ENCODE data around the gene ARSA. TPM values are rescaled to one million over a fixed set of nuclear protein-coding genes. Genes with fewer than 3 reads are reported as not detected.
"Not testable (repeated sequence)": the region's sequence is repeated elsewhere in the genome, so short reads cannot be mapped to it uniquely, and the experiment has no call there.

The ARSA gene
- total RNA-seq, 4 donors from 2014 or later: 8.8 to 17.8 (median 10.2) TPM

DNA sequence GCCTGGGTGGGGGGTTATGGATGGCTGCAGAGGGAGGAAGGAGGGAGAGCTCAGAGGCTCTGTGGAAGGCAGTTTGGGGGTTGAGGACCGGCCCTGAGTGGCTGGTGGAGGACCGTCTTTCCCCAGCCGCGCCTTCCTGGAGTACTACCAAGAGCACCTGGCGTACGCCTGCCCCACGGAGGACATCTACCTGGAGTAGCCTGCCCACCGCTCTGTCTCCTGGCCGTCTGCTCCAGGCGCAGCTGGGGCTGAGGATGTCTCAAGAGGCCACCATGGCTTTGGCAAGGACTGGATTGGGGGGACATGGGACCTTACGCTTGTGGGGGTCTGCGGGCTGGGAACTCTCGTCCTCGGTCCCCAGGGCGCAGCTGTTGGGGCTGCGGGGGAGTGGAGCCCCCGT, 17.4 kb downstream of the ARSA start:
- Histone ChIP-seq H3K27me3 (peaks cover 0 to 8% (median 3%) of the 10 kb centered on the region in 3 donors), H3K36me3 (no peaks in the 10 kb centered on the region), H3K27ac (no peak overlapping the region), H3K9me3 (no peaks in the 10 kb centered on the region), H3K4me1 (no peaks in the 10 kb centered on the region), H3K4me3 (no peak overlapping the region)
- intact Hi-C loops (cut with DNase I; ENCODE audit: low total_unique reads): no loop called here
- in situ Hi-C loops (cut with MboI; ENCODE audit: low sequenced_read_pairs in 4 of 4): no loop called here
- TF ChIP-seq, protein P1, sequence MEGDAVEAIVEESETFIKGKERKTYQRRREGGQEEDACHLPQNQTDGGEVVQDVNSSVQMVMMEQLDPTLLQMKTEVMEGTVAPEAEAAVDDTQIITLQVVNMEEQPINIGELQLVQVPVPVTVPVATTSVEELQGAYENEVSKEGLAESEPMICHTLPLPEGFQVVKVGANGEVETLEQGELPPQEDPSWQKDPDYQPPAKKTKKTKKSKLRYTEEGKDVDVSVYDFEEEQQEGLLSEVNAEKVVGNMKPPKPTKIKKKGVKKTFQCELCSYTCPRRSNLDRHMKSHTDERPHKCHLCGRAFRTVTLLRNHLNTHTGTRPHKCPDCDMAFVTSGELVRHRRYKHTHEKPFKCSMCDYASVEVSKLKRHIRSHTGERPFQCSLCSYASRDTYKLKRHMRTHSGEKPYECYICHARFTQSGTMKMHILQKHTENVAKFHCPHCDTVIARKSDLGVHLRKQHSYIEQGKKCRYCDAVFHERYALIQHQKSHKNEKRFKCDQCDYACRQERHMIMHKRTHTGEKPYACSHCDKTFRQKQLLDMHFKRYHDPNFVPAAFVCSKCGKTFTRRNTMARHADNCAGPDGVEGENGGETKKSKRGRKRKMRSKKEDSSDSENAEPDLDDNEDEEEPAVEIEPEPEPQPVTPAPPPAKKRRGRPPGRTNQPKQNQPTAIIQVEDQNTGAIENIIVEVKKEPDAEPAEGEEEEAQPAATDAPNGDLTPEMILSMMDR (IDR thresholded peaks at IDR 0.05 in 4 of 5, conservative IDR thresholded peaks at IDR 0.05 in 1 of 5): no peak
- TF ChIP-seq POLR2A (IDR thresholded peaks at IDR 0.05): no peak
- no peak for DNase-seq
- ATAC-seq: no peak

DNA sequence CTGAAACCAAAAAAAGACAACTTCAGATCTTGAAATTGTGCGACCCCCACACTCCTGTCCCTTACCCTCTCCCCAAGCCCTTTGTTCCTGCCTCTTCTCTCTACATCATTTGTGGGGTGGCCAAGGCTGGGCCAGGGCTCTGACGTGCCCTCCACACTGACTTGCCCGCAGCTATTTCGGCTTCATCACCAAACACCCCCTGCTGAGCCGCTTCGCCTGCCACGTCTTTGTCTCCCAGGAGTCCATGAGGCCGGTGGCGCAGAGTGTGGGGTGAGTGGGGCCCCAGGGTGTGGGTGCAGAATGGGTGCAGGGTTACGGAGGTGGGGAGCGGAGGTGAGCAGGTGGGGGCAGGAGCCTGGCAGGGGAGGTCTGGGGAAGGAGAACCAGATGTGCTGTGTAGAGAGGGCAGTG, 17.9 kb downstream of the ARSA start:
- peaks cover 0 to 14% (median 3%) of the 10 kb centered on the region in 3 donors for H3K27me3 ChIP-seq
- H3K4me1 ChIP-seq: no peaks in the 10 kb centered on the region
- no peaks in the 10 kb centered on the region for H3K9me3 ChIP-seq
- ATAC-seq: no peak
- TF ChIP-seq, protein P1 (IDR thresholded peaks at IDR 0.05 in 4 of 5, conservative IDR thresholded peaks at IDR 0.05 in 1 of 5): no peak
- TF ChIP-seq POLR2A (IDR thresholded peaks at IDR 0.05): no peak
- no peak for DNase-seq
- no peaks in the 10 kb centered on the region for H3K36me3 ChIP-seq
- in situ Hi-C loops (cut with MboI; ENCODE audit: low sequenced_read_pairs in 4 of 4): no loop called here
- no peak overlapping the region for H3K27ac ChIP-seq
- no peak overlapping the region for H3K4me3 ChIP-seq
- intact Hi-C loops (cut with DNase I; ENCODE audit: low total_unique reads): no loop called here

DNA sequence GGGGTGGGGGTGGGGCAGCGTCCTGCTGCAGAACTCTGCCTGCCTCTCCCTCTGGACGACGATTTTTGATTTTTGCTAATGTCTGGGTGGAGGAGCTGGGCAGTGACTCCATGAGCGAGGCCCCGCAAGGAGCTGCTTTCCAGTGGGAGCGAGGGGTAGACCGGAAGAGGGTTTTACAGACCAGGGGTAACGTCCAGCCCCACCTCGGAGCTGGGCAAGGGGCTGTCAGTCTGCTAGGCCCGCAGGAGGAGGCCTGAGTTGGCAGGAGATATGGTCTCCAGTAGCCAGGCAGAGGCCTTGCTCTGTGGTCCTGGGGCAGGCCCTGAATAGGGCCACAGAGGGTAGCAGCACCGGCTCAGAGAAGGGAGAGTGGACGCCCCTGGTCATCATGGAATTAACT, 18.4 kb downstream of the ARSA start:
- H3K9me3 ChIP-seq: no peaks in the 10 kb centered on the region
- H3K4me3 ChIP-seq: no peak overlapping the region
- intact Hi-C loops (cut with DNase I; ENCODE audit: low total_unique reads) (no loop called here), in situ Hi-C loops (cut with MboI; ENCODE audit: low sequenced_read_pairs in 4 of 4) (no loop called here)
- no peaks in the 10 kb centered on the region for H3K4me1 ChIP-seq
- peaks cover 0 to 18% (median 3%) of the 10 kb centered on the region in 3 donors for H3K27me3 ChIP-seq
- DNase-seq (no peak), ATAC-seq (no peak)
- H3K27ac ChIP-seq: no peak overlapping the region
- TF ChIP-seq, protein P1 (IDR thresholded peaks at IDR 0.05 in 4 of 5, conservative IDR thresholded peaks at IDR 0.05 in 1 of 5): no peak
- TF ChIP-seq POLR2A (IDR thresholded peaks at IDR 0.05): no peak
- H3K36me3 ChIP-seq: no peaks in the 10 kb centered on the region

DNA sequence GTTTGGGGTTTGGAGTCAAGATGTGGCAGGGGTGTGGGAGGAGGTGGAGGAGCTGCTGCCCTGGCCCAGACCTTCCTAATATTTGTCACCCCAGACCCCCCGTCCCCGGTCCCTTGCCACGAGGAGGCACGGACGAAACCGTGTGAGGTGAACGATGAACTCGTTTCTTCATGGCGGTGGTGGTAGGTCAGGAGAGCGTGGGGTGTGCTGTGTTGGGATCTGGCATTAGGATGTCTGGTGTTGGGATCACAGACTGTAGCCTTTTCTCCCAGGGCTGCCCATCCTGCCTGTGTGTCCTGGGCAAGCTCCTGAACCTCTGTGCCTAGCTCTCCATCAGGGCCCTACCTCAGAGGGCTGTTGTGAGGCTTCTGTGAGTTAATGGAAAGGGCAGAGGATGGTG, 19.0 kb downstream of the ARSA start:
- H3K4me1 ChIP-seq: no peaks in the 10 kb centered on the region
- DNase-seq (no peak), ATAC-seq (no peak)
- no peaks in the 10 kb centered on the region for H3K36me3 ChIP-seq
- in situ Hi-C loops (cut with MboI; ENCODE audit: low sequenced_read_pairs in 4 of 4): no loop called here
- intact Hi-C loops (cut with DNase I; ENCODE audit: low total_unique reads): no loop called here
- no peak overlapping the region for H3K27ac ChIP-seq
- H3K27me3 ChIP-seq: peaks cover 1 to 21% (median 3%) of the 10 kb centered on the region in 3 donors
- no peak overlapping the region for H3K4me3 ChIP-seq
- no peaks in the 10 kb centered on the region for H3K9me3 ChIP-seq
- no peak for TF ChIP-seq POLR2A (IDR thresholded peaks at IDR 0.05)
- TF ChIP-seq, protein P1 (IDR thresholded peaks at IDR 0.05 in 4 of 5, conservative IDR thresholded peaks at IDR 0.05 in 1 of 5): no peak

DNA sequence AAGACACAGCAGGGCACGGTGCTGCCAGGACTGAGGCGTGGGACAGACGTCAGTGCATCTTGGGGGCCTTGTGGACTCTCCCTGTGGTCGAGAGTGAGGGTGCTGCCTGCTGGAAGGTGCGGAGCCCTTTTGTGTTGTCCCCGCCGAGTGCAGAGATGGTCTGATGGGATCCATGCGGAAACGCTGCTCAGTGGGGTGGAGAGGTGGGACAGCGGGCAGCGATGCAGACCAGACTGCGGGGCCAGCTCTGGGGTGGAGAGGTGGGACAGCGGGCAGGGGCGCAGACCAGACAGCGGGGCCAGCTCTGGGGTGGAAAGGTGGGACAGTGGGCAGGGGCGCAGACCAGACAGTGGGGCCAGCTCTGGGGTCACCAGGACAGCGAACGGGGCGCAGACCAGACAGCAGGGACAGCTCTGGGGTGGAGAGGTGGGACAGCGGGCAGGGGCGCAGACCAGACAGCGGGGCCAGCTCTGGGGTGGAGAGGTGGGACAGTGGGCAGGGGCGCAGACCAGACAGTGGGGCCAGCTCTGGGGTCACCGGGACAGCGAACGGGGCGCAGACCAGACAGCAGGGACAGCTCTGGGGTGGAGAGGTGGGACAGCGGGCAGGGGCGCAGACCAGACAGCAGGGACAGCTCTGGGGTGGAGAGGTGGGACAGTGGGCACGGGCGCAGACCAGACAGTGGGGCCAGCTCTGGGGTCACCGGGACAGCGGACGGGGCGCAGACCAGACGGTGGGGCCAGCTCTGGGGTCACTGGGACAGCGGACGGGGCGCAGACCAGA, 19.7 kb downstream of the ARSA start:
- H3K4me3 ChIP-seq; H3K27ac ChIP-seq; DNase-seq; intact Hi-C loops (cut with DNase I; ENCODE audit: low total_unique reads); ATAC-seq; H3K4me1 ChIP-seq; H3K36me3 ChIP-seq; in situ Hi-C loops (cut with MboI; ENCODE audit: low sequenced_read_pairs in 4 of 4); H3K9me3 ChIP-seq: not testable (repeated sequence)
- H3K27me3 ChIP-seq: peaks cover 4 to 28% (median 9%) of the 10 kb centered on the region in 3 donors
